NCI-H774 (cell line): ENCODE data around the gene AGPAT4.

ENCODE experiments used
- DNase-seq: peaks from one replicate; lab custom pipeline; 2025; lab: John Stamatoyannopoulos, UW

The AGPAT4 gene

GRCh38 chr6:161281092-161281491 lies 7.2 kb upstream of the AGPAT4 start:
- DNase-seq, result no peak

- no peak for DNase-seq
Measured at GRCh38 chr6:161279677-161280415, 6.0 kb upstream of the AGPAT4 start.

- DNase-seq, result no peak
Measured at GRCh38 chr6:161276605-161277155, 2.8 kb upstream of the AGPAT4 start.

- no peak for DNase-seq
Measured at GRCh38 chr6:161274898-161275297, 1.0 kb upstream of the AGPAT4 start.

- no peak for DNase-seq
Measured at GRCh38 chr6:161274488-161274858, 612 bp upstream of the AGPAT4 start.

GRCh38 chr6:161273274-161273751 lies 548 bp downstream of the AGPAT4 start:
- peak; percentile 66 for DNase-seq

GRCh38 chr6:161272635-161273273 lies 1.1 kb downstream of the AGPAT4 start:
- no peak for DNase-seq

- no peak for DNase-seq
Measured at GRCh38 chr6:161271343-161272030, 2.4 kb downstream of the AGPAT4 start.

- no peak for DNase-seq
Measured at GRCh38 chr6:161270116-161270515, 3.7 kb downstream of the AGPAT4 start.

GRCh38 chr6:161269310-161269709 lies 4.6 kb downstream of the AGPAT4 start:
- no peak for DNase-seq

GRCh38 chr6:161268531-161269210 lies 5.2 kb downstream of the AGPAT4 start:
- DNase-seq, result no peak

- no peak for DNase-seq
Measured at GRCh38 chr6:161266513-161267230, 7.2 kb downstream of the AGPAT4 start.

- no peak for DNase-seq
Measured at GRCh38 chr6:161265975-161266374, 7.9 kb downstream of the AGPAT4 start.

GRCh38 chr6:161265554-161265953 lies 8.3 kb downstream of the AGPAT4 start:
- no peak for DNase-seq

- DNase-seq, result no peak
Measured at GRCh38 chr6:161264181-161264580, 9.7 kb downstream of the AGPAT4 start.

GRCh38 chr6:161261816-161262215 lies 12.0 kb downstream of the AGPAT4 start:
- DNase-seq, result no peak

- no peak for DNase-seq
Measured at GRCh38 chr6:161261325-161261724, 12.5 kb downstream of the AGPAT4 start.

GRCh38 chr6:161259302-161259701 lies 14.6 kb downstream of the AGPAT4 start:
- no peak for DNase-seq

GRCh38 chr6:161257793-161258457 lies 15.9 kb downstream of the AGPAT4 start:
- no peak for DNase-seq

- no peak for DNase-seq
Measured at GRCh38 chr6:161256407-161256806, 17.5 kb downstream of the AGPAT4 start.

GRCh38 chr6:161255518-161255917 lies 18.3 kb downstream of the AGPAT4 start:
- no peak for DNase-seq
